K562 (cell line): ENCODE results near the gene NUDT5. TPM values are rescaled to one million over a fixed set of nuclear protein-coding genes. Genes with fewer than 3 reads are reported as not detected.
"Not testable (repeated sequence)": the region's sequence is repeated elsewhere in the genome, so short reads cannot be mapped to it uniquely, and the experiment has no call there.

ENCODE experiments used
- ATAC-seq: fragments of 200-7000 bp; cut with Tn5 transposase; 3 replicates; pipeline ENCODE4 v1.9.1; 2020; ENCODE audit warnings: moderate library complexity
- BruUV-seq: library from RNA; stranded (reverse); fragments of 400-500 nt; replicated peaks from 2 replicates; lab custom pipeline; 2021; lab: Mats Ljungman, UMichigan
- CTCF ChIA-PET: fragments of 300-600 bp; formaldehyde crosslinking; extraction: SDS; loops from one replicate; lab custom pipeline; 2021; ENCODE audit warnings: low intra/inter-chr PET ratio; lab: Yijun Ruan, JAX
- POLR2A ChIA-PET: fragments of 300-600, 350-650 bp; sonication (Branson Sonifier 250); formaldehyde crosslinking; extraction: SDS; loops from one replicate; lab custom pipeline; 2021; ENCODE audit warnings: antibody characterized with exemption, inconsistent platforms; lab: Yijun Ruan, JAX
- DNase-seq, 4 experiments: peaks; one replicate each; pipeline versions ENCODE4 v3.0.0 to v3.0.0-alpha.2; 2011 to 2018; ENCODE audit warnings: low spot score in 3 of 4, mixed read lengths in 3 of 4; ENCODE audit errors: extremely low read depth in 1 of 4
- FAIRE-seq: peaks from 2 replicates; lab custom pipeline; 2011; peaks lifted over from hg19 to GRCh38; lab: Jason Lieb, UNC
- H2AFZ ChIP-seq: 2 replicates; pipeline ENCODE4 v1.6.0; 2011; ENCODE audit warnings: low read depth, low read length, control low read depth, inconsistent platforms
- H3K27ac ChIP-seq: fragments of 200-600 bp; 3 replicates; pipeline ENCODE4 v1.8.0; 2011; ENCODE audit warnings: low read depth, mild to moderate bottlenecking, control low read depth, inconsistent platforms, low read length, moderate library complexity, mixed read lengths; ENCODE audit errors: extremely low read depth
- H3K27me3 ChIP-seq, 2 experiments: fragments of 300-600 bp in 1 of 2; 2 replicates in 1 of 2; 3 replicates in 1 of 2; pipeline versions ENCODE4 v1.6.0 to v1.8.0; 2011; ENCODE audit warnings: inconsistent platforms in 2 of 2, low read length in 2 of 2, mild to moderate bottlenecking in 1 of 2, mixed read lengths in 1 of 2, moderate library complexity in 1 of 2; ENCODE audit not compliant: control insufficient read depth in 2 of 2, insufficient read depth in 2 of 2
- H3K36me3 ChIP-seq: fragments of 300-600 bp; 3 replicates; pipeline ENCODE4 v1.8.0; 2011; ENCODE audit warnings: mild to moderate bottlenecking, low read length, inconsistent platforms; ENCODE audit not compliant: control insufficient read depth, insufficient read depth
- H3K4me1 ChIP-seq, 2 experiments: fragments of 200-600 bp in 1 of 2; replicated peaks in 1 of 2; 2 replicates in 1 of 2; 3 replicates in 1 of 2; pipeline versions ENCODE4 v1.5.1 to v1.8.0; 2011; ENCODE audit warnings: inconsistent platforms in 2 of 2, low read length in 2 of 2, mild to moderate bottlenecking in 1 of 2, mixed read lengths in 1 of 2, moderate library complexity in 1 of 2; ENCODE audit not compliant: control insufficient read depth in 2 of 2, insufficient read depth in 2 of 2
- H3K4me2 ChIP-seq: 2 replicates; pipeline ENCODE4 v1.6.1; 2011; ENCODE audit warnings: low read length, control low read depth, inconsistent platforms, mixed read lengths; ENCODE audit not compliant: insufficient read depth
- H3K4me3 ChIP-seq: fragments of 200-600 bp; sonication (generic), shearing (Covaris generic); 2 replicates; pipeline ENCODE4 v1.5.1; 2016; ENCODE audit warnings: control low read depth, inconsistent platforms
- H3K79me2 ChIP-seq: fragments of 200-600 bp; 3 replicates; pipeline ENCODE4 v1.8.0; 2011; ENCODE audit warnings: low read length, inconsistent platforms; ENCODE audit not compliant: control insufficient read depth, insufficient read depth
- H3K9ac ChIP-seq, 2 experiments: 2 replicates each; pipeline versions ENCODE4 v1.6.0 to v1.6.1; 2011; ENCODE audit warnings: low read depth in 2 of 2, low read length in 2 of 2, control low read depth in 1 of 2, inconsistent platforms in 1 of 2, mild to moderate bottlenecking in 1 of 2, mixed read lengths in 1 of 2; ENCODE audit not compliant: insufficient read depth in 1 of 2
- H3K9me1 ChIP-seq: one replicate; pipeline ENCODE4 v1.6.0; 2011; ENCODE audit warnings: inconsistent platforms, mild to moderate bottlenecking, low read length, moderate library complexity; ENCODE audit not compliant: control insufficient read depth, insufficient read depth
- H3K9me3 ChIP-seq: replicated peaks from 2 replicates; pipeline ENCODE4 v1.5.1; 2011; ENCODE audit warnings: low read depth, low read length, inconsistent platforms; ENCODE audit not compliant: control insufficient read depth, insufficient read depth
- H4K20me1 ChIP-seq: replicated peaks from 2 replicates; pipeline ENCODE4 v1.6.1; 2011; ENCODE audit warnings: low read length, inconsistent platforms, mixed read lengths; ENCODE audit not compliant: control insufficient read depth, insufficient read depth
- HLTF ChIP-seq: fragments of 450-650 bp; IDR thresholded peaks from 2 replicates; pipeline ENCODE4 v1.6.1; 2016
- RFX5 ChIP-seq: IDR thresholded peaks from 2 replicates; pipeline ENCODE4 v1.6.1; 2011; ENCODE audit warnings: low read depth, mild to moderate bottlenecking, improper control_type of control experiment, low read length
- SRSF1 ChIP-seq: fragments of 200-400 bp; formaldehyde crosslinking; IDR thresholded peaks from 2 replicates; pipeline ENCODE4 v1.6.1; 2017; ENCODE audit warnings: mild to moderate bottlenecking, low read depth, low read length, moderate library complexity
- THRAP3 ChIP-seq: fragments of 450-650 bp; IDR thresholded peaks from 2 replicates; pipeline ENCODE4 v1.6.1; 2016; ENCODE audit warnings: mild to moderate bottlenecking, inconsistent platforms, borderline replicate concordance
- ZNF280A ChIP-seq: fragments of 450-650 bp; IDR thresholded peaks from 2 replicates; pipeline ENCODE4 v1.6.1; 2018; ENCODE audit warnings: mild to moderate bottlenecking, low read depth; ENCODE audit not compliant: partially characterized antibody
- WGBS: fragments of 100-300 bp; shearing (Covaris generic); methylation state at CpG from one replicate; pipeline ENCODE4 v1.1.6; 2016; ENCODE audit warnings: low coverage, mixed read lengths; ENCODE audit not compliant: insufficient coverage; ENCODE audit errors: missing lambda C conversion rate; 5-methylcytosine and 5-hydroxymethylcytosine counted together
- in situ Hi-C: fragments of 300-500 bp; cut with MboI; formaldehyde crosslinking; loops from 4 replicates; pipeline ENCODE4 v1.15.0; 2018; ENCODE audit warnings: inconsistent platforms, mixed read lengths
- intact Hi-C: fragments of 100-400 bp; cut with micrococcal nuclease; formaldehyde crosslinking; loops from 2 replicates; pipeline ENCODE4 v1.14.2; 2022
- polyA plus RNA-seq, 8 experiments: library from polyadenylated mRNA; depleted of rRNA in 4 of 8; stranded (reverse) in 5 of 8; unstranded in 3 of 8; fragments of >200 nt; fragmentation: Nextera tagmentation in 2 of 8; fragmentation: Illumina TruSeq in 1 of 8; extraction: Ambion mirVana in 2 of 8; extraction: Trizol in 1 of 8; gene quantifications; 2 replicates each; pipeline versions ENCODE4 v1.2.1 to v1.2.3, GENCODE V29; 2011 to 2014; ENCODE audit warnings: inconsistent platforms in 1 of 8, missing spikeins in 1 of 8
- total RNA-seq, 7 experiments: library from RNA; depleted of rRNA in 6 of 7; stranded (reverse); fragments of >200 nt in 6 of 7; fragmentation: Illumina TruSeq in 2 of 7; extraction: Trizol in 2 of 7; gene quantifications; 2 replicates each; pipeline versions ENCODE4 v1.2.1 to v1.2.3, GENCODE V29; 2011 to 2021; ENCODE audit warnings: low replicate concordance in 1 of 7

NUDT5 gene
- total and polyA plus RNA-seq, 9 of the 15 experiments (the other 6 are each of a cell fraction or from before 2014, with no cell fraction given): 87.7 to 422 (median 186) TPM

GRCh38 chr10:12235116-12235694 lies 39.5 kb upstream of the NUDT5 start:
- Histone ChIP-seq H3K9me3 (no peaks in the 10 kb centered on the region), H3K4me3 (no peak overlapping the region), H2AFZ (no peak overlapping the region), H3K36me3 (peaks cover 82% of the 10 kb centered on the region), H3K9ac (no peak overlapping the region), H3K4me1 (no peaks in the 10 kb centered on the region), H4K20me1 (no peaks in the 10 kb centered on the region), H3K4me2 (no peak overlapping the region), H3K9me1 (no peaks in the 10 kb centered on the region), H3K27ac (no peak overlapping the region), H3K79me2 (no peaks in the 10 kb centered on the region), H3K27me3 (no peaks in the 10 kb centered on the region)
- no peak for FAIRE-seq
- no peak for ATAC-seq
- BruUV-seq: no TSS peak
- ChIA-PET POLR2A (interaction anchor here (1.3 kb wide), 1 partner anchor 10 kb away, joined by 3 read pairs; no protein-coding TSS in a partner anchor), CTCF (no interaction called here)
- DNase-seq: no peak
- in situ Hi-C loops: no loop called here
- no peak for TF ChIP-seq ZNF280A
- no peak for TF ChIP-seq THRAP3
- TF ChIP-seq SRSF1: no peak
- TF ChIP-seq HLTF: no peak
- TF ChIP-seq RFX5: no peak
- 67% methylated on average over 3 of the region's 3 CpGs for WGBS
- intact Hi-C loops: no loop called here

- intact Hi-C loops, H4K20me1 ChIP-seq, ATAC-seq, BruUV-seq, FAIRE-seq, H3K9me1 ChIP-seq, H3K9me3 ChIP-seq, H3K79me2 ChIP-seq, H3K27ac ChIP-seq, H3K27me3 ChIP-seq, CTCF ChIA-PET, H3K4me3 ChIP-seq, in situ Hi-C loops, H3K9ac ChIP-seq, H3K4me2 ChIP-seq, DNase-seq, H2AFZ ChIP-seq, H3K4me1 ChIP-seq: not testable (repeated sequence)
- WGBS: 93% methylated on average over 5 of the region's 5 CpGs
- H3K36me3 ChIP-seq: peaks cover 84% of the 10 kb centered on the region
- POLR2A ChIA-PET: interaction anchor here (1.3 kb wide), 1 partner anchor 10 kb away, joined by 3 read pairs; no protein-coding TSS in a partner anchor
These were observed 39.0 kb upstream of the NUDT5 start for GRCh38 chr10:12234687-12235086.
